ENCODE data around the gene CISD3.

Gene CISD3

GRCh38 chr17:38746004-38746848, 16.1 kb downstream of the CISD3 start:
- peak; percentile 49 for DNase-seq

GRCh38 chr17:38746849-38747462, 16.8 kb downstream of the CISD3 start:
- DNase-seq = peak; percentile 47

- DNase-seq = peak; percentile 77
These were observed 17.5 kb downstream of the CISD3 start for GRCh38 chr17:38747463-38748148.

- peak; percentile 94 for DNase-seq
These were observed 18.2 kb downstream of the CISD3 start, which contains the start of gene PCGF2 for GRCh38 chr17:38748149-38748891. TSS of gene PCGF2 (minus strand) at chr17:38748336. CDS start at chr17:38740402, 7,934 bp downstream.

- no peak for DNase-seq
These were observed 18.7 kb downstream of the CISD3 start for GRCh38 chr17:38748892-38749222.

GRCh38 chr17:38749223-38750043, 19.3 kb downstream of the CISD3 start:
- DNase-seq = peak; percentile 93

- DNase-seq = no peak
These were observed 19.8 kb downstream of the CISD3 start for GRCh38 chr17:38750044-38750311.

- DNase-seq = no peak
These were observed 20.4 kb downstream of the CISD3 start for GRCh38 chr17:38750312-38751121.

- no peak for DNase-seq
These were observed 21.1 kb downstream of the CISD3 start for GRCh38 chr17:38751144-38751807.

GRCh38 chr17:38751808-38752307, 21.7 kb downstream of the CISD3 start:
- peak; percentile 93 for DNase-seq

- DNase-seq = peak; percentile 99
These were observed 22.3 kb downstream of the CISD3 start, which contains the start of gene PSMB3 for GRCh38 chr17:38752308-38753070. TSS of gene PSMB3 (plus strand) at chr17:38752741. CDS start at chr17:38752827, 86 bp downstream.

GRCh38 chr17:38753071-38753506, 22.9 kb downstream of the CISD3 start:
- peak; percentile 44 for DNase-seq

- DNase-seq = no peak
These were observed 31.5 kb downstream of the CISD3 start for GRCh38 chr17:38761612-38762011.

GRCh38 chr17:38762231-38762630, 32.1 kb downstream of the CISD3 start:
- no peak for DNase-seq

GRCh38 chr17:38766341-38766740, 36.2 kb downstream of the CISD3 start:
- no peak for DNase-seq

- DNase-seq = no peak
These were observed 38.3 kb downstream of the CISD3 start for GRCh38 chr17:38768417-38768816.

- no peak for DNase-seq
These were observed 43.1 kb downstream of the CISD3 start for GRCh38 chr17:38773258-38773657.

- no peak for DNase-seq
These were observed 47.6 kb downstream of the CISD3 start for GRCh38 chr17:38777641-38778250.
